Dermis blood vessel endothelial cell (primary cell): Measurements from ENCODE around the gene METTL6. TPM values are rescaled to one million over a fixed set of nuclear protein-coding genes. Genes with fewer than 3 reads are reported as not detected.
"Not testable (repeated sequence)": the region's sequence is repeated elsewhere in the genome, so short reads cannot be mapped to it uniquely, and the experiment has no call there.

ENCODE experiments used
- DNase-seq: peaks from one replicate; pipeline ENCODE4 v3.0.0; 2010
- total RNA-seq: library from RNA; depleted of rRNA; stranded (reverse); fragments of >200 nt; gene quantifications from 2 replicates; pipeline ENCODE4 v1.2.3, GENCODE V29; 2014

The METTL6 gene
- total RNA-seq, 1 donor from 2014 or later, result 28.2 TPM

DNA sequence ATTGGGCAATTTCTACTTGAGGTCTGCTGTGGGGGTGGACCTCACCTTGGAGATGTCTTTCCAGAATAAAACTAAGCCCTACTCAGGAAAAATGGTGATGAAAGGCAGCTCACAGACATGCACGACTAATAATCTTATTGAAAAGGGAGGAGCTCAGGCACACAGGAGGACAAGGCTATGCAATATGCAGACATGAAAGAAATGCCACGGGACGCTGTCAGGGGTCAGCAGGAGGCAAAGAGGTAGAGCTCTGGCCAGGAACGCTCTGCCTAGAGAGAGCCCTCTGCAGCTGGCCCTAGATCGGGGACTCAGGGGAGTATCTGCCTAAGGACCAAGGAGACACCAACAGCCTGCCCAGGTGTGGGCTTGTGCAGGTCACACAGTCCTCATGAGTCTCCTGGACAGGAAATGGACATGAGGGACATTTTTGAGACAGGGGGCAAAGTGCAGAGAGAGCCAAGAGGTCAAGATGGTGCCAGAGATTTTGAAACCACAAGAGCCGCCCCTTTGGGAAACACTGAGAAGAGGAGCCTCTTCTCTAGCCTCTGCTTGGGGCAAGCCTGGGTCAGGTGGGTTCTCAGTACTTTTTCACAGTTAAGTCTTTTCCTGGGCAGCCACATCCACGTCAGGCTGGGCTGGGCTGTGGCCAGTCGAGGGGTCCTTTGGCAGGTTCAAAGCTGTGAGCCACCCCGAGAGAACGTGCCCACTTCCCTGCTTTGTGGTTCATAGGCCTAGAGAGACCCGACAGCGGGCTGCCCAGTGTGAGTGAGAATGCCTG lies 23.3 kb upstream of the METTL6 start:
- no peak for DNase-seq

DNA sequence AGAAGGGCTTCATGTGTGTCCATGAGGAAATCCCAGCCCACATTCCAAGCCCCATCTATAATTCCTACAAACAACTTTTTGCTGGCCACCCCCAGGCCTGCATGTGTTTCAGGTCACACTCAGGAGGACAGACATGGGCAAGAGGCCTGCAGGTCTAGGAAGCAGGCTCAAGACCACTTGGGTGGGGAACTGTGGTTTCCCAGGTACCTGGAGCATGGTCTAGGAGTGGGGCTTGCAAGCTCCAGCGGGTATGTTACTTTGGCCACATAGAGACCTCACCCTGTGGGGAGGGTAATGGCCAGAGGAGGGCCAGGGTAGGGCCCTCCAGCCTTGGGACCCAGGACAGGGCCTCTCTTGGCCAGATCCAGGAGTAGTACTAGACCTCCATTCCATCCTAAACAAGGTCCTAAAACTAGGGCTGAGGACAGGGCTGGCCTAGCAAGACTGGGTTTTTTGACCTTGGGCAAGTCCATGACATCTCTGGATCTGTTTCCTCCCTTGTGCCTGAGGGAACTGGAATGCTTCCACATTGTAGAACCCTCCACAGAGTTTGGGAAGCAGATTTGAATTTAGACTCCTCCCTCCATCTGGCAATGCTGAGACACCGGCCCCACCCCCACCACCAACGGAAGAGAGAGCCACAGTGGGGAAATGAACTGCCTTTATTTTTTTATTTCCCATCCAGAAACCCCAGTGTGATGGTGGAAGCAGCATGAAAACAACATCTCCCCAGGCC lies 22.3 kb upstream of the METTL6 start:
- DNase-seq, result no peak

DNA sequence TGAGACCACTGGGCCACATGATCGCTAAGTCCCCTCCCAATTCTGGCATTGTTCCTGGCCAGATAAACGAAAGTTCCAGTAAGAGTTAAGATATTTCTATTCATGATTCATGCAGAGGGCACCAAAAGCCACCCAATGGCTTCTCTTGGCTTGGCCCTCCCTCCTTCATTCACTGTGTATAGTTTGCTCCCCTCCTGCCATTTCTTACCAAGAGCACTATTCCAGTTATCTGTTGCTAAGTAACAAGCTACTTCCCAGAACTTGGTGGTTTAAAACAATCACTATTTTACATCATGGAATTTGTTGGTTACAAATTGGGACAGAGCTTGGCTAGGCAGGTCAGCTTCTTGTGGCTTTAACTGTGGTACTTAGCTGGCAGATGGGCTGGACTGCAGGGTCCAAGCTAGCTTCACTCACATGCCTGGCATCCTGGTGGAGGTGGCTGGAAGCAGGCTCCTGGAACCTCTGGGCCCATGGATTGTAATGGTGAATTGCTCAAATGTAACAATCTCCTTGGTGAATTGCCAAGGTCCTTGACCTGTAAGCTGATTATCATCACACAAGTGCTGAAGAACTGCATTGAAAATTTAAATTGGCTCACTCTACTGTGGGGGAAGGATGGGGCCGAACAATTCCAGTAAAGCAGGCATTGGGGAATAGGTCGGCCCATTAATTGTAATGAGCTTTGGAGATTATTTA lies 16.6 kb upstream of the METTL6 start:
- no peak for DNase-seq

DNA sequence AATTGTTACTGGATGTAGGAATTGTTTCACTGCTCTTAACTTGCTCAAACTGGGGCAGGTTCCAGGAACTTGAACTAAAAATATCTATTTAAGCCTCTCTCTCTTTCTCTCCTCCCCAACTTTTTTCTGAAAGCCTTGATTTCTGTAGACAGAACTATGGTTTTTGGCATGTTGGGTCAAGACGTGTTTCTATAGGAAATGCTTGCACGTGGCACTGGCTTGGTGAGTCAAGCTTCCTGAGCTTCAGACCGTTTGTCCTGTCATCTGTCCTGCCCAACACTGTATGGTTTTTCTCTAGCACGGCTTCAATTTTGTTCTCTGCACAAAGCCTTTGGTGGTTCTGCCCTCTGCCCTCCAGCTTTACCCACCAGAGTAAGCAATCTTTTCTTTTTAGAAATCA lies 13.5 kb upstream of the METTL6 start:
- DNase-seq, result peak; percentile 83

DNA sequence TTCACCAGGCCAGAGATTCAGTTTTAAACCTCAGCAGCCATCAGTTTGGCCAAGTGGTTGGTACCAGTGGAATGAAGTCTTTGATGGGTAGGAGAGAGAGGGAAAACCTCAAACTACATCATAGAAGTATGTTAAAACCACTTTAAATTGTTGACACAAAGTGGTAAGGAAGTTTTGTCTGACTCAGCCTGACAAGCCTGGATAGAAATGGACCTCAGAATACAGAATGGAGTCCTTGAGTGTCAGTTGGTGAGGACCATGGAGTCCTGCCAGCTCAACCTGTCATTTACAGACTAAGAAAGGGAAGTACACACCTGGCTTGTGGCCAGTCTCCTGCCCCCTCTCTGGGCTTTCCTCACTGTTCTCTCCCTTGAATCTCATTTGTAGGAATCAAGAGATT lies 12.1 kb upstream of the METTL6 start:
- peak; percentile 33 for DNase-seq

DNA sequence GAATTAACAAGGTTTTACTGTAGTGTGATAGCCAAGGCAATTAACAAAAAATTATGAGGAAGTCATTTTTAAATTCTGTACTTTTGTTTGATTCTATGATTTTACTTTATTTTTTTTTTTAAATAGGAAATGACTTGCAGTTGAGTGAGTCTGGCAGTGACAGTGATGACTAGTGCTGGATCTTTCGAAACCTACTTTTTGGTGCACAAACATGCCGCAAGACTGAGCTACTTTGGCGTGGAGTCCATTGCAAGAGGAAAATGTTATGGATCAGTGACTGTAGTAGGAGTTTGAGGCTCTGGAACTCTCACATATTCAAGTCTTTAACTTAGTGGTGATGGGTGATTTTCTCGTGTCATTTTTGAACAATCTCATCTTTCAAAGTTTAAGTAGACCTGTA lies 11.6 kb upstream of the METTL6 start:
- DNase-seq, result peak; percentile 12

DNA sequence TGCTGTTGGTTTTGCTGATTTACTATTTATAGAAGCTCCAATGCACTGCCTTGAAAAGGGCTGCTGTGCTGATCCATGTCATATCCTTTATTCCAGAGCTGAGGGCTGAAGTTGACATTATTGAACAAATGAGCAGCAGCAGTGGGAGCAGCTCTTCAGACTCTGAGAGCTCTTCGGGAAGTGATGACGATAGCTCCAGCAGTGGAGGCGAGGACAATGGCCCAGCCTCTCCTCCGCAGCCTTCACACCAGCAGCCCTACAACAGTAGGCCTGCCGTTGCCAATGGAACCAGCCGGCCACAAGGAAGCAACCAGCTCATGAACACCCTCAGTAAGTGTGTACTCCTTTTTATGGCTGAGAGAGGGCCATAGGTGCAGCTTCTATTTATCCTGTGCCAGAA lies 8.9 kb upstream of the METTL6 start:
- no peak for DNase-seq

DNA sequence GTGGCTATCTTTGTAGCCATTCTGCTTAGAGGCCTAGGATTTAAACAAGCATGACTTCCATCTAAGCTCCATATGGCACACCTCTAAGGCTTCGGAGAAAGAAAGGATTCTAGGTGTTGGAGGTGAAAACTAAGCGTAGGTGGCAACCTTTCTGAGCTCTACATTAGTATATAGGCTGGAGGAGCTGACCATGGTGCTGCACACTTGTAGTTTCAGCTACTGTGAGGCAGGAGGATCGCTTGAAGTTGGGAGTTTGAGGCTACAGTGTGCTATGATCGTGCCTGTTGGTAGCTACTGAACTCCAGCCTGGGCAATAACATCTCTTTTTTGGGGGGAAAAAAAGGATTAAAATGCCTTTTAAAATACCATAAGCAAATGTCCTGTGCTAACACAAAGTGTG lies 7.4 kb upstream of the METTL6 start:
- DNase-seq, result no peak

DNA sequence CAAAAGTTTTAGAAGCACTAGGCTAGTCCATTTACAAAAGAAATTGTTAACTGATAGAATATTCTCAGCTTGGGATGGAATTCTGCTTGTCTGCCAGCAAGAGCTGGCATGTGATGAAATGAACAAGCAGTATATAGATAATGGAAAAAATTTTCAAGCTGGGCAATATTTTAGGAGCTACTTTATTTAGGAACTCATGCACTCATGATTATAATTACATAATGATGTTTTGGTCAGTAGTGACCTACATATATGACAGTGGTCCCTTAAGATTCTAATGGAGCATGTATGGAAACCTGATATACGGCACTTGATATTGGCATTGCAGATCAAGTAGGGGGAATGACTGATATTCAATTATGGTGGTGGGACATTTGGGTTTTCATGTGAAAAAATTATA lies 6.2 kb upstream of the METTL6 start:
- no peak for DNase-seq

DNA sequence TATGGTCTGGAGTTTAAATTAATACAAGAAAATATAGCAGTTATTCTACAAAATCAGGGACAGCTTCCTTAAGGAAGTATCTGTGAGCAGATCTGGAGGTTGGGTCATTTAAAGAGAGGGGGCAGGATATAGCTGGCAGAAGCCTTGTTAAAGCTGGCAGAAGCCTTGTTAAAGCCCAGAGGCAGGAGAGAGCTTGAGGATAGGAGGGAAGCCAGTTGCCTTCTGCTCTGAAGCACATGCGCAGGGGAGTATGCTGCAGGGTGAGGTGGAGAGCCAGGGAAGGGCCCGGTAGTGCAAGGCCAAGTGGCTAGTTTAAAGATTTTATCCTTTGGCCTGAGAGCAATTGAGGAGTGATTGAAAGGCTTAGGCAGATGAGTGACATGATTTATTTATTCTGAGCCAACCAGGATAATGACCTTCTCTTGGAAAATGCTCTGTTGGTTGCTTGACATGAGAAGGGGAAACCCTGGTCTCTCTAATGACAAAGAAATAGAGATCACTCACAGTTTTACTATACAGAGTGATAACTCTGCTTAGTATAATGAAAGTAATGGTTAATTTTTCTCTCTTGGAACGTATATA lies 4.0 kb upstream of the METTL6 start:
- no peak for DNase-seq

DNA sequence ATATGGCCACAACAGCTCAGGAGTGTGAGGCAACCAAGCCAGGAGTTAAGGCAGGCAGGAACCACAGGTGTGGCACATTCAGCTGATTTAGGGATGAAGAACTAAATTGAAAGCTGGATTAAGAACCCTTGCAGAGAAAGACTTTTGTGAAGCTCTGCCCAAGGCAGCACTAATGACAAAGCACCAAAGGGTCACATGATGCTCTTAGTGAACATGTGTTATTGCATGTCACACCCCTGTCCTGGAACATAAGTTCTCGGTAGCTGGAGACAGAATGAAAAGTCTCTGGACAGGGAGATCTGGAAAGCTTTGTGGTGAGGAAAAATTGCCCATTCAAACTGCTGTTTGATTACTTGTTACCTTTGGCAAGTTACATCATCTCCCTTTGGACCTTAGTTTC lies 3.3 kb upstream of the METTL6 start:
- no peak for DNase-seq

DNA sequence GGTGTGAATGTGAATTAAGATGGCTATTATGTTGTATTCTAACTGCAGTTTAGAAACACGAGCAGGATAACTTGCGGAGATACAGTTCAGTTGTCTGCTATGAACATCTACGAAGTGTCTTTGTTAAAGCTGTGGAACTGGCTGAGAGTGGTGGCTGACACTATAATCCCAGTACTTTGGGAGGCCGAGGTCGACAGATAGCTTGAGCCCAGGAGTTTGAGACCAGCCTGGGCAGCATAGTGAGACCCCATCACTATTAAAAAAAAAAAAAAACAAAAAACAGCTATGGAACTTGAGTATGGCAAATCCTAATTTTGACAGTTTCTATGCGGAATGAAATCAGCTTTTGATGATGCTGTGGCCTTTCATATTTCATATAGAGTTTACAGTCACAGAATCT lies 1.7 kb upstream of the METTL6 start:
- no peak for DNase-seq

DNA sequence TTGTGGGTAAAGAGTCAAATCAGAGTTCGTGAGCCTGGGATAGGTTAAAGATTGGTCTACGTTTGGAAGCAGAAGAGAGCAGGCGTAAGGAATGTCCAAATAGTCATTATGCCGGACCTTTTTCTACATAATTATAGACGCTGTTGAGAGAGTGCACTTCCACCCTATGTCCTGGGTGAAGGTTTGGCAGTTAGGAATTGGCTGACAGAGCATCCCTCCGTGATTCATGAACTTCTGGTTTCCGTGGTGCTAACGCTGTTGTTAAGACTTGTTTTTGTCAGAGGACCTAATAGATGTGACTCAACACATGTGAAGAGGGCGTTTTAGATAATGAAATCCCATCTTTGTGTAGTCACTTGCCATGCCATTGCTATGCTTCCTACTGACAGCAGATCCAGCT lies 1.2 kb upstream of the METTL6 start:
- DNase-seq, result peak; percentile 23

DNA sequence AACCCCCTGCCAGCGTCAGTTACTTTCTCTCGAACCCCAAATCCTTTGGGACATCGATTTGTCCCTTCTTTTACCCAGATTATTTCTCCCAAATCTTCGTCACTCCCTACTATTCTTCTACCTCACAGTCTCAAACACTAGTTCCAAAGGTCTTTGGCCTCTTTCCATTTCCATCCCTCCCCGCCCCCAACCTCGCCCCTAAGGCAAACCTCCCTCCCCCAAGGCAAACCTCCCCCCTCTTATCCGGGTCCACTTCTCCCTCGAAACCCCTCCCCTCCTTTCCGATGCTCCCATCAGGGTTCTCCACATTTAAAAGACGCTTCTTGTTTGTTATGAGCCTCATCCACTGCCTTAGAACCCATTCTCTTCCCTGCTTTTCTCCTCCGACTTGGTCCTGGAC lies 637 bp upstream of the METTL6 start:
- peak; percentile 11 for DNase-seq

DNA sequence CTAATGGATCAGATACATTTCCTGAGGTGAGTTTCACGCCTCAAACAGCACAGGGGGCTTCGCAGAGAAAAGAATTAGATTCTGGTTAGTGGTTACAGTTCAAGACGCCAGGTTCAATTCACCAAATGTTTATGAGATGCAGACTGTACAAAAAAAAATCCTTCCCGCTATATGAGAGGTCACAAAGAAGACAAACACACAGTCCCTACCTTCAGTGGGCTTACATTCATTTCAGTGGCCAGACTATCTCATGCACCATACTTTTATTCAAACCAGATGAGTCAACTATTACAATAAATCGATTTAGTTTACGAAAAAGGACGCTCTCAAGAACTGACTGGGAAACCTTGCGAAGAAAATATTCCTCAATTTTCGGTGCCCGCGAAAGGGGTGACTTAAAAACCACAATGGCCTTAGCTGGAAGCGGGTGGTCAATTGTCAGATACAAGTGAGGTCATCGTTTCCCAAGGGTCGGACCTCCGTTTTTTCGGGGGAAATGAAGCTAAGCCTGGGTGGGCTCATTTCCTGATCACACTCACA lies 695 bp downstream of the METTL6 start:
- peak; percentile 5 for DNase-seq

DNA sequence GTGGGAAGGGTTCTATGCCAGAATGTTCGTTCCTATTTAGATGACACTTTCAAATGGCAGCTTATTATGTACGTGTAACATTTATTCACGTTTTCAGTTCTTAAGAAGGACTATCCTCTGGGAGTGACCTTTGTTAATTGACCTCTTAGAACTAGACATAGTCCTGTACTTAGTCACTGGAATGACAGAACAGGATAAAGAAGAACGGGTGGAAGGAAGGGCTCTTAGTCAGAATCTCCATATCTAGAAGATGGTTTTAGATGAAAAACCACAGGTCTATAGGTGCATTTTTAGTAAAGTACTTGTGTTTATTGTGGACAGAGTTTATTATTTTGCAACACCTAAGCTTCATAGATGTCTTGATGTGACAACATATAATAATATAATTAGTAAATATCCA lies 6.5 kb downstream of the METTL6 start:
- DNase-seq, result peak; percentile 34

DNA sequence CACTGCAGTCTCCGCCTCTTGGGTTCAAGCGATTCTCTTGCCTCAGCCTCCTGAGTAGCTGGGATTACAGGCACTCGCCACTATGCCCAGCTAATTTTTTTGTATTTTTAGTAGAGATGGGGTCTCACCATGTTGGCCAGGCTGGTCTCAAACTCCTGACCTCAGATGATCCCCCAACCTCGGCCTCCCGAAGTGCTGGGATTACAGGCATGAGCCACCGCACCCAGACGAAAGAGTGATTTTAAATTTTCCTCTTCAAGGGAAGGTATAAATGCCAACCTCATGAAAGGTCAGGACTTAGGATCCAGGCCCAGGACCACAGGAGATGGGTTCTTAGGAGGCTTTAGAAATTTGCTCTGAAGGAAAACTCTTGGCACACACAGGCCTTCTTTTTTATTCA lies 16.4 kb downstream of the METTL6 start:
- DNase-seq, result not testable (repeated sequence)

DNA sequence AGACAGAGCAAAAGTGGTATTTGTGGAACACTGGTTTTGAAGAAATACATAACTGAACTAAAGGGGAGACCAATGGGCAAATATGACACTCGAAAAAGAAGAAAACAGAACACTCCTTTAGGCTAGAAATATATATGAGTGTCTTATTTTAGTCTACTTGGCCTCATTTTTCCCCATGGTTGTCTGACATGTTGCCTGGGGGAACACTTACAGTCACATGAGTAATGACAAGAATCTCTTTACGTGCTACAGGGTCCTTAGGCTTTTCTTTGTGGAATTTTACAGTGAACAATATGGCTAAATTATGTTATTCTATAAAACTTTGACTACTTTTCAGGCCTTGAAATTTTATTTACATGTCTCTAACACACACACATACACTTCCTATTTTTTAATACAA lies 17.6 kb downstream of the METTL6 start:
- DNase-seq, result no peak

DNA sequence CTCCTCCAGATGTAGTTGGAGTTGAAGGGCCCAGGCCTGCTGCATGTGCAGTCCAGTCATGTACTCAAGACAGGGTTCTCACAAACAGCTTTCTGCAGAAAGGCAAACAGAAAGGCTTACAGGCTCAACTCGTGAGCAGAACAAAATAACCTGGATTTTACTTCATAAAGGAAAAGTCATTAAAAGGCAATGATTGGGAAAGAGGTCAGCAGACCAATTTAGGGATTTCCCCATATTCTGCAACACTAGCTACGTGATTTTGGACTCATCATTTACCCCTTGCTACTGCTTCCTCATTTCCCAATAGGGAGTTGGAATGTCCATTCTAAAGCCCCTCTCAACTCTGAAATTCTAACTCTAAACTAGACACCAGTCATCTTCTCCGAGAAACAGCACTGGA lies 18.1 kb downstream of the METTL6 start:
- DNase-seq, result no peak

DNA sequence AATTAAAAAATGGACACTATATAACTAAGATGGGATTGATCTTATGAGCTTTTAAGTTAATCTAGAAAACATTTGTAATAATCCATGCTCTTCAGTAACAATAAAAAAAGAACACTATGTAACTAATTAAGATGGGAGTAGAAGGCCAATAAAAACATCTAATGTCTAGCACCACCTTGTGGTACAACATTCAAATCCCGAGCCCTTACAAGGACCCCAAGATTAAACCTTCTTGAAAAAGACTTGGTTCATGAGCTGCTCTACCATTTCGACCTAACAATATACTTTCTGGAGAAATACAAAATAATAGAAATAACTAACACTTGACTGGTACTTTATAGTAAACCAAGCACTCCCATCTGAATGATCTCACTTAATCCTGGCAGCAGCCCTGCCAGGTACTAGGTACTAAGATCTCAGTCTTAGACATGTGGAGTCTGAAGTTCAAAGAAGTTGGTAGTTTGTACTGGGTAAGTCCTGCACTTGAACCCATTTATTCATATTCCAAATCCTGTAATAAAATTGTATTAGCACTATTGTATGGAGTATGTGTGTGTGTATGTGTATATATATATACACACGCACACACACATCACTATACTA lies 21.8 kb downstream of the METTL6 start:
- DNase-seq, result peak; percentile 84

DNA sequence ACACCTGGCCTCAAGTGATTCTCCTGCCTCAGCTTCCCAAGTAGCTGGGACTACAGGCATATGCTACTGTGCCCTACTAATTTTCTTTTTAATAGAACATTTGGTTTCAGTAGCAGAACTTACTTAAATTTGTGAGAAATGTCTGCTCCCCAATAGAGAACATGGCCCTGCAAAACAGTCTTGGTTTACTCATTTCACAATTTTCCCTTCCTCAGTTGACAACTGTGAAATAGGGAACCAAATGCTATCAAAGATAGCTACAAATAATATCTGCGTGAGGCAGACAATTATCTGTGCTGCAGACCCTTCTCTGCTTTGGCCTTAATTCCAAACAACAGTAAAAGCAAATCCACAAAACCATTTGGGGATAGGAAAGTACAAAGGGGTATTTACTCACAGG lies 22.6 kb downstream of the METTL6 start:
- no peak for DNase-seq

DNA sequence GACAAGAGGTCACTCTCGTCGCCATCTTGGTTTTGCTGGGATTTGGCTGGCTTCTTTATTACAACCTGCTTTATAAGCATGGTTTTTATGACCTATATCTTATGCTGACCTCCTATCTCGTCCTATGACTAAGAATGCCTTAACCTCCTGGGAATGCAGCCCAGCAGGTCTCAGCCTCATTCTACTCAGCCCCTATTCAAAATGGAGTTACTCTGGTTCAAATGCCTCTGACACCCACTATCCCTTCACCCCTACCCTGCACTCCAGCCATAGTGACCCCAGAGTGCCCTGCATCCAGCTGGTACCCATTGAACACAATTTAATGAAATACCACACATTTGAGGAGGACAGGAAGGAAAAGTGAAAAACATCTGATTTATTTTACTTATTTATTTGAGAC lies 23.4 kb downstream of the METTL6 start:
- no peak for DNase-seq

DNA sequence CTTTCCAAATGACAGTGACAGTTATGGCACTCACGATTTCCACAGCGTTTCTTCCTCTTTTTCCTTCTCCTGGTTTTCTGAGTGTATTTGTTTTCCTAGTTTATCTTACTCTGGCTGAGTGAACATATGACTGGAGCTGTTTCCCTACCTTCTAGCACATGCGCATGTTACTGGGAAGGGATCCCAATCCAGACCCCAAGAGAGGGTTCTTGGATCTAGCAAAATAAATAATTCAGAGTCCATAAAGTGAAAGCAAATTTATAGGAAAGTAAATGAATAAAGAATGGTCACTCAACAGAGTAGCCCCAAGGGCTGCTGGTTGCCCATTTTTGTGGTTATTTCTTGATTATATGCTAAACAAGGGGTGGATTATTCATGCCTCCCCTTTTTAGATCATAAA lies 23.8 kb downstream of the METTL6 start:
- DNase-seq, result no peak
